SK-N-MC (cell line): ENCODE data around the gene NABP2.

Experiments
- DNase-seq: peaks from one replicate; pipeline ENCODE4 v3.0.0-alpha.2; 2011; ENCODE audit warnings: low read depth, low spot score
- H3K27ac ChIP-seq: fragments of 200-600 bp; sonication (generic); 2 replicates; pipeline ENCODE4 v1.5.1; 2016; ENCODE audit warnings: mixed run types
- H3K36me3 ChIP-seq: fragments of 200-600 bp; sonication (generic); 2 replicates; pipeline ENCODE4 v1.6.1; 2017; ENCODE audit warnings: antibody characterized with exemption, low read length, mixed read lengths; ENCODE audit not compliant: insufficient read depth
- H3K4me3 ChIP-seq: fragments of 200-600 bp; sonication (generic); 2 replicates; pipeline ENCODE4 v1.5.1; 2016
- H3K9ac ChIP-seq: fragments of 200-600 bp; sonication (generic); 2 replicates; pipeline ENCODE4 v1.8.0; 2017; ENCODE audit warnings: mixed run types, mixed read lengths; ENCODE audit not compliant: insufficient read length
- H3K9me3 ChIP-seq: fragments of 200-600 bp; sonication (generic); 2 replicates; pipeline ENCODE4 v1.6.1; 2017; ENCODE audit warnings: low read depth, mild to moderate bottlenecking, antibody characterized with exemption, low read length, moderate library complexity, mixed read lengths
- EZH2 ChIP-seq: fragments of 200-600 bp; sonication (generic); IDR thresholded peaks from one replicate; pipeline ENCODE4 v1.6.1; 2017; ENCODE audit warnings: antibody characterized with exemption
- FOXP2 ChIP-seq: optimal IDR thresholded peaks from 2 replicates; pipeline ENCODE3; 2011; ENCODE audit warnings: mild to moderate bottlenecking, moderate library complexity; ENCODE audit not compliant: insufficient read depth; ENCODE audit errors: extremely low read length, control extremely low read depth
- POLR2AphosphoS5 ChIP-seq: IDR thresholded peaks from 2 replicates; pipeline ENCODE4 v1.6.1; 2012; ENCODE audit warnings: mild to moderate bottlenecking, low read depth, low read length, borderline replicate concordance

NABP2 gene

GRCh38 chr12:56204275-56204674 lies 19.9 kb upstream of the NABP2 start:
- TF ChIP-seq FOXP2 (no peak), POLR2AphosphoS5 (no peak), EZH2 (no peak)
- Histone ChIP-seq H3K9me3 (no peaks in the 10 kb centered on the region), H3K9ac (no peak overlapping the region), H3K27ac (no peak overlapping the region), H3K4me3 (no peak overlapping the region), H3K36me3 (peaks cover 31% of the 10 kb centered on the region)
- no peak for DNase-seq

- Histone ChIP-seq H3K27ac (no peak overlapping the region), H3K9ac (no peak overlapping the region), H3K9me3 (no peaks in the 10 kb centered on the region), H3K36me3 (peaks cover 41% of the 10 kb centered on the region), H3K4me3 (no peak overlapping the region)
- no peak for TF ChIP-seq FOXP2
- DNase-seq, result no peak
Observed at GRCh38 chr12:56205445-56205844, 18.7 kb upstream of the NABP2 start.

GRCh38 chr12:56206452-56207166 lies 17.5 kb upstream of the NABP2 start:
- Histone ChIP-seq H3K9me3 (no peaks in the 10 kb centered on the region), H3K36me3 (peaks cover 45% of the 10 kb centered on the region), H3K27ac (no peak overlapping the region), H3K4me3 (no peak overlapping the region), H3K9ac (no peak overlapping the region)
- no peak for DNase-seq
- TF ChIP-seq EZH2 (no peak), FOXP2 (no peak), POLR2AphosphoS5 (no peak)

GRCh38 chr12:56208006-56208405 lies 16.1 kb upstream of the NABP2 start:
- Histone ChIP-seq H3K4me3 (no peak overlapping the region), H3K36me3 (peaks cover 58% of the 10 kb centered on the region)
- no peak for TF ChIP-seq POLR2AphosphoS5
- no peak for TF ChIP-seq EZH2
- no peak for TF ChIP-seq FOXP2

GRCh38 chr12:56212361-56212760 lies 11.8 kb upstream of the NABP2 start:
- no peak overlapping the region for H3K4me3 ChIP-seq
- TF ChIP-seq POLR2AphosphoS5 (no peak), EZH2 (no peak)
- H3K27ac ChIP-seq, result no peak overlapping the region
- no peak for DNase-seq
- peaks cover 54% of the 10 kb centered on the region for H3K36me3 ChIP-seq
- H3K9me3 ChIP-seq, result no peaks in the 10 kb centered on the region
- H3K9ac ChIP-seq, result no peak overlapping the region

More at GRCh38 chr12:56208006-56208405, 16.1 kb upstream of the NABP2 start:
- no peaks in the 10 kb centered on the region for H3K9me3 ChIP-seq
- no peak overlapping the region for H3K9ac ChIP-seq
- no peak overlapping the region for H3K27ac ChIP-seq
- no peak for DNase-seq

GRCh38 chr12:56213878-56214277 lies 10.3 kb upstream of the NABP2 start:
- no peak for TF ChIP-seq FOXP2
- no peak for TF ChIP-seq POLR2AphosphoS5
- TF ChIP-seq EZH2, result no peak
- no peaks in the 10 kb centered on the region for H3K9me3 ChIP-seq
- no peak overlapping the region for H3K4me3 ChIP-seq
- H3K36me3 ChIP-seq, result peaks cover 45% of the 10 kb centered on the region
- no peak for DNase-seq
- no peak overlapping the region for H3K27ac ChIP-seq
- H3K9ac ChIP-seq, result no peak overlapping the region

GRCh38 chr12:56216461-56216860 lies 7.7 kb upstream of the NABP2 start:
- TF ChIP-seq EZH2 (no peak), POLR2AphosphoS5 (no peak), FOXP2 (no peak)
- Histone ChIP-seq H3K9me3 (no peaks in the 10 kb centered on the region), H3K27ac (no peak overlapping the region), H3K36me3 (peaks cover 31% of the 10 kb centered on the region), H3K9ac (no peak overlapping the region), H3K4me3 (no peak overlapping the region)
- no peak for DNase-seq

GRCh38 chr12:56219840-56220239 lies 4.3 kb upstream of the NABP2 start:
- no peak for DNase-seq
- H3K9me3 ChIP-seq, result no peaks in the 10 kb centered on the region
- no peak overlapping the region for H3K9ac ChIP-seq
- peaks cover 4% of the 10 kb centered on the region; the same call in 1 of the 2 replicates for H3K36me3 ChIP-seq
- no peak overlapping the region for H3K4me3 ChIP-seq
- TF ChIP-seq FOXP2 (no peak), POLR2AphosphoS5 (no peak), EZH2 (no peak)
- no peak overlapping the region for H3K27ac ChIP-seq
